ENCODE results near the gene DCAF5.

DCAF5 gene

DNA sequence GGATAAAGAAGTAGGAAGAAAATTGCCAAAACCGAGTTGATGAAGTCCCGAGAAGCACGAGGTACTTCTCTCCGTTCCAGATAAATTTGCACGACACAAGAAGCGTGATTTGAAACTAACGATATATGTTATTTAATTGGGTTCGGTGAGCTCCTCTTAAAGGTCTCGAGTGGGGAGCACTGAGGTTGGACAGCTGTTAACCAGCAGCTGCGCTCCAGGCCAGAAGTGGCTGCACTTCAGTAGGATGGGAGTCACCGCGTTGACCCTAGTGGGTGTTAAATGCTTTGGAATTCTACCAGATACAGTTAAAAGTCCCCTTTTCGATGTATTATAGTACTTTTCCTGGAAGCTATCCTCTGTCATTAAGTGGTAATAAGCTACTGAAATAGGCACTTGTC lies 953 bp upstream of the DCAF5 start:
- DNase-seq (ENCODE audit: low spot score), result peak; percentile 26
- no peak for TF ChIP-seq CTCF (IDR thresholded peaks at IDR 0.05; ENCODE audit: extremely low read depth, missing control alignments)

- TF ChIP-seq CTCF (IDR thresholded peaks at IDR 0.05; ENCODE audit: extremely low read depth, missing control alignments), result no peak
- DNase-seq (ENCODE audit: low spot score), result peak; percentile 99
Observed at GRCh38 chr14:69153152-69153872, 393 bp upstream of the DCAF5 start.

- TF ChIP-seq CTCF (IDR thresholded peaks at IDR 0.05; ENCODE audit: extremely low read depth, missing control alignments), result no peak
- peak; percentile 55 for DNase-seq (ENCODE audit: low spot score)
Observed at GRCh38 chr14:69152181-69152901, 578 bp downstream of the DCAF5 start.

DNA sequence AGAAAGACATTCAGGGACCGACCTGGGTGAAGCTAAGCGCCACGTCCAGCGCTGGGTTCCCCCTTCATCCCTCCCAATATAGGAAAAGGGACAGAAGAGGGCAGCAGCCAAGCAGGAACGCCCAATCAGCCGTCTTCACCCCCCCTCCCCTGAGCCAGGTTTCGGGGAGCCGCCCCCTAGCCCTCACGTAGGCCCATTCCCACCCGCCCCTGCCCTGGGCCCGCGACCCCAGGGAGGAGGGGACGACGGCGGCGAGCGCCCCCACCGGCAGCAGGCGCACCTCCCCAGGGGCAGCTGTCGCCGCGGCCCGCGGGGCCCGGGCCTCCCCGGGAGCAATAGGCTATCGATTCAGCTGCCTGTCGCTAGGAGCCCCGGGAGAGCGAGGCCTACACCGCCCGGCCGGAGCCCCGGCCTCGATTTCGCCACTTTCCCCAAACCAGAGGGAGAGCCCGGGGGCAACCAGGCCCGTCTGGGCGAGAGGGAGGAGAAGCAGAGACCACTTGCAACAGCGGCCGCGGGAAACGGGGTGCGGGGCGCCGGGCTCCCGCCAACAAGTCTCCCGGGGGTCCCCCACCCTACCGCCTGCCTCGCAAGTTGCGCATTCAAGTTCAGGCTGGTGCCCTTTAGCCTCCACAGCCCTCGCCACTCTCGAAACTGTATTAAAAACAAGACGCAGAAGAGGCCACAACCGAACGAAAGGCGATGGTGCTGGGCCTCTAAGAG lies 1.3 kb downstream of the DCAF5 start:
- peak; percentile 57 for TF ChIP-seq CTCF (IDR thresholded peaks at IDR 0.05; ENCODE audit: extremely low read depth, missing control alignments)
- DNase-seq (ENCODE audit: low spot score), result peak; percentile 93

DNA sequence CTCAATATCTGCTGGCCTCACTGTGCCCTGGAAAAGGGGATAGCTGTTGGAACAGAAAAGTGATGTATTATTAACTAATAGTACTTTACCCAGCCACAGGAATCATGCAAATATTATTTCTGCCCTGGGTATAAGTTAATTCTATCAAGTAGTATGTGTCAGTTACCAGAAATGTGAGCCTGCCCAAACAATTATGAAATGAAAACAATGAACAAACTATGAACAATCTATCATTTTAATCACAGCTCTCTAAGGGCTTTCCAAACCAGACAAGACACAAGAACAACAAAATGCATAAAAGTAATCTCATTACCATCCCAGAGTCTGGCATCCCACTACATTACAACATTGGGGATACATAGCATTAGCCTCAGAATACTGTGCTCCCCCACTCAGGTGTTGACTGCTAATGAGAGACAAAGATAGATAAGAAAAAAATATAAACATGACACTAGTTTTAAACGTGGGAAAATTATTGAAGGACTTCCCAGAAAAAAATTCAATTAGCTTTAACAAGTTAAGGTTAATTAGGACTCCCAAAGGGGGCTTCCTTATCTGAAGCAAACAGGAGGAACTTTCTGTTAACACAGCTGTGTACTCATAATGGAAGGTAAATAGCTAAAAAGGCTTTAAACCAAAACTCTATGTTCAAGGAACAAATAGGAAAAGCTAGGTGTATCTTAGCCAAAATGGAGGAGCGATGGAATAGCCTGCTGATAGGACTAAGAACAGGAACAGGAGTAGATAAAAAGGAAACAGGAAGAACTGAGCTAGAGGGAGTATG lies 3.3 kb downstream of the DCAF5 start:
- no peak for DNase-seq (ENCODE audit: low spot score)
- no peak for TF ChIP-seq CTCF (IDR thresholded peaks at IDR 0.05; ENCODE audit: extremely low read depth, missing control alignments)

GRCh38 chr14:69142101-69142500 lies 10.8 kb downstream of the DCAF5 start:
- no peak for TF ChIP-seq CTCF (IDR thresholded peaks at IDR 0.05; ENCODE audit: extremely low read depth, missing control alignments)
- no peak for DNase-seq (ENCODE audit: low spot score)

Data from GM20000 (cell line).